H1 (cell line): ENCODE data around the gene PJVK. TPM values are rescaled to one million over a fixed set of nuclear protein-coding genes. Genes with fewer than 3 reads are reported as not detected.

Source experiments
- CTCF ChIA-PET: fragments of 300-600 bp; sonication (Branson Sonifier 250); formaldehyde crosslinking; loops from one replicate; lab custom pipeline; 2021; ENCODE audit not compliant: partially characterized antibody; lab: Charles Lee
- POLR2A ChIA-PET: fragments of 300-600 bp; sonication (Branson Sonifier 250); formaldehyde crosslinking; loops from one replicate; lab custom pipeline; 2021; ENCODE audit warnings: inconsistent platforms; ENCODE audit not compliant: partially characterized antibody; lab: Charles Lee
- DNase-seq, 2 experiments: peaks; one replicate each; pipeline versions ENCODE4 v3.0.0 to v3.0.0-alpha.2; 2010 to 2022; ENCODE audit warnings: low spot score in 2 of 2, low read depth in 1 of 2, mixed read lengths in 1 of 2
- FAIRE-seq: peaks from 2 replicates; lab custom pipeline; 2011; peaks lifted over from hg19 to GRCh38; lab: Jason Lieb, UNC
- H2AFZ ChIP-seq: 2 replicates; pipeline ENCODE4 v1.8.1; 2012; ENCODE audit warnings: low read length, inconsistent platforms
- H2AK5ac ChIP-seq: 2 replicates; pipeline ENCODE4 v1.6.1; 2013; ENCODE audit warnings: low read depth, low read length
- H2BK120ac ChIP-seq: replicated peaks from 2 replicates; pipeline ENCODE3; 2013; ENCODE audit warnings: low read depth, low read length, inconsistent platforms
- H2BK12ac ChIP-seq: 2 replicates; pipeline ENCODE4 v1.6.1; 2013; ENCODE audit warnings: low read depth, low read length
- H2BK15ac ChIP-seq: 2 replicates; pipeline ENCODE4 v1.6.1; 2013; ENCODE audit warnings: low read length
- H2BK20ac ChIP-seq: 2 replicates; pipeline ENCODE4 v1.6.1; 2013; ENCODE audit warnings: low read length
- H2BK5ac ChIP-seq: 2 replicates; pipeline ENCODE4 v1.6.1; 2013; ENCODE audit warnings: low read depth, low read length
- H3K14ac ChIP-seq: 2 replicates; pipeline ENCODE4 v1.6.1; 2013; ENCODE audit warnings: inconsistent platforms; ENCODE audit not compliant: insufficient read length
- H3K18ac ChIP-seq: 2 replicates; pipeline ENCODE4 v1.6.1; 2013; ENCODE audit warnings: low read length; ENCODE audit errors: extremely low read depth
- H3K23ac ChIP-seq: 2 replicates; pipeline ENCODE4 v1.6.1; 2013; ENCODE audit warnings: inconsistent platforms; ENCODE audit not compliant: insufficient read length
- H3K23me2 ChIP-seq: 2 replicates; pipeline ENCODE4 v1.6.1; 2013; ENCODE audit warnings: low read depth, low read length
- H3K27ac ChIP-seq: 2 replicates; pipeline ENCODE4 v1.6.1; 2011; ENCODE audit warnings: low read depth, low read length, inconsistent platforms
- H3K27me3 ChIP-seq, 4 experiments: replicated peaks in 1 of 4; 1 replicate in 1 of 4; 2 replicates in 3 of 4; pipeline versions ENCODE4 v1.6.1 to v1.8.1; 2011 to 2013; ENCODE audit warnings: low read length in 3 of 4, mild to moderate bottlenecking in 3 of 4, inconsistent platforms in 2 of 4, mixed read lengths in 2 of 4, moderate library complexity in 1 of 4; ENCODE audit not compliant: control insufficient read depth in 3 of 4, insufficient read depth in 3 of 4; ENCODE audit errors: extremely low read depth in 1 of 4
- H3K36me3 ChIP-seq, 4 experiments: 2 replicates each; pipeline versions ENCODE4 v1.6.1 to v1.8.1; 2011 to 2013; ENCODE audit warnings: mild to moderate bottlenecking in 4 of 4, low read length in 3 of 4, moderate library complexity in 2 of 4, control low read depth in 1 of 4, inconsistent platforms in 1 of 4; ENCODE audit not compliant: insufficient read depth in 4 of 4, control insufficient read depth in 2 of 4
- H3K4ac ChIP-seq: replicated peaks from 2 replicates; pipeline ENCODE3; 2013; ENCODE audit warnings: low read length, low read depth, mixed read lengths, inconsistent platforms; ENCODE audit not compliant: insufficient read length
- H3K4me1 ChIP-seq, 4 experiments: replicated peaks in 1 of 4; 1 replicate in 1 of 4; 2 replicates in 3 of 4; pipeline versions ENCODE4 v1.6.1 to v1.8.1; 2011 to 2013; ENCODE audit warnings: low read length in 3 of 4, inconsistent platforms in 2 of 4, mixed read lengths in 1 of 4; ENCODE audit not compliant: insufficient read depth in 4 of 4, control insufficient read depth in 3 of 4
- H3K4me2 ChIP-seq, 2 experiments: 2 replicates each; pipeline versions ENCODE4 v1.6.1 to v1.8.1; 2011 to 2013; ENCODE audit warnings: low read depth in 2 of 2, low read length in 2 of 2, control low read depth in 1 of 2, inconsistent platforms in 1 of 2, mild to moderate bottlenecking in 1 of 2; ENCODE audit not compliant: insufficient read depth in 1 of 2
- H3K4me3 ChIP-seq, 4 experiments: fragments of 200-600, 300-600 bp in 1 of 4; sonication (generic), shearing (Covaris generic), sonication (Bioruptor Twin) in 1 of 4; 2 replicates each; pipeline versions ENCODE4 v1.5.1 to v1.8.1; 2011 to 2016; ENCODE audit warnings: low read length in 4 of 4, low read depth in 3 of 4, control low read depth in 2 of 4, inconsistent platforms in 2 of 4, mild to moderate bottlenecking in 2 of 4, mixed read lengths in 1 of 4, moderate library complexity in 1 of 4; ENCODE audit not compliant: insufficient read depth in 2 of 4; ENCODE audit errors: extremely low read depth in 1 of 4
- H3K56ac ChIP-seq: replicated peaks from 2 replicates; pipeline ENCODE3; 2013; ENCODE audit warnings: low read depth, mild to moderate bottlenecking, mixed read lengths, low read length, inconsistent platforms; ENCODE audit not compliant: insufficient read length
- H3K79me1 ChIP-seq: 2 replicates; pipeline ENCODE4 v1.6.1; 2013; ENCODE audit warnings: low read depth, low read length, control low read depth
- H3K79me2 ChIP-seq, 2 experiments: 2 replicates each; pipeline versions ENCODE4 v1.6.1 to v1.8.1; 2012 to 2013; ENCODE audit warnings: low read length in 2 of 2, mild to moderate bottlenecking in 2 of 2, inconsistent platforms in 1 of 2; ENCODE audit not compliant: insufficient read depth in 2 of 2, control insufficient read depth in 1 of 2
- H3K9ac ChIP-seq, 4 experiments: replicated peaks in 1 of 4; 1 replicate in 1 of 4; 2 replicates in 3 of 4; pipeline versions ENCODE4 v1.6.1 to v1.8.1; 2011 to 2013; ENCODE audit warnings: low read depth in 3 of 4, low read length in 3 of 4, control low read depth in 2 of 4, mild to moderate bottlenecking in 2 of 4, moderate library complexity in 2 of 4, inconsistent platforms in 1 of 4; ENCODE audit errors: extremely low read depth in 1 of 4
- H3K9me3 ChIP-seq, 2 experiments: 2 replicates each; pipeline versions ENCODE4 v1.6.1 to v1.8.1; 2012 to 2013; ENCODE audit warnings: mild to moderate bottlenecking in 2 of 2, moderate library complexity in 2 of 2, control low read depth in 1 of 2, inconsistent platforms in 1 of 2, low read depth in 1 of 2, low read length in 1 of 2, mixed read lengths in 1 of 2; ENCODE audit not compliant: insufficient read depth in 2 of 2
- H4K20me1 ChIP-seq, 2 experiments: replicated peaks in 1 of 2; 2 replicates each; pipeline versions ENCODE3 to v1.8.1; 2011 to 2013; ENCODE audit warnings: inconsistent platforms in 2 of 2, low read length in 2 of 2, mild to moderate bottlenecking in 1 of 2; ENCODE audit not compliant: insufficient read depth in 2 of 2, control insufficient read depth in 1 of 2
- H4K5ac ChIP-seq: 2 replicates; pipeline ENCODE4 v1.6.1; 2013; ENCODE audit warnings: low read length, low read depth, mixed read lengths, inconsistent platforms; ENCODE audit not compliant: insufficient read length
- H4K8ac ChIP-seq: 2 replicates; pipeline ENCODE4 v1.8.0; 2013; ENCODE audit warnings: mild to moderate bottlenecking, moderate library complexity, low read length, inconsistent platforms; ENCODE audit not compliant: insufficient read depth; ENCODE audit errors: extremely low read depth
- H4K91ac ChIP-seq: replicated peaks from 2 replicates; pipeline ENCODE3; 2013; ENCODE audit warnings: low read length, mixed read lengths, inconsistent platforms; ENCODE audit not compliant: insufficient read length
- BRCA1 ChIP-seq: IDR thresholded peaks from 2 replicates; pipeline ENCODE4 v1.6.1; 2012; ENCODE audit warnings: low read depth, low read length, improper control_type of control experiment
- CTCF ChIP-seq, 3 experiments: IDR thresholded peaks; 1 replicate in 2 of 3; 2 replicates in 1 of 3; pipeline versions ENCODE4 v1.5.1 to v1.6.1; 2011; ENCODE audit warnings: low read length in 3 of 3, mild to moderate bottlenecking in 3 of 3, inconsistent platforms in 2 of 3, low read depth in 1 of 3, moderate library complexity in 1 of 3; ENCODE audit not compliant: insufficient read depth in 1 of 3; ENCODE audit errors: control extremely low read depth in 1 of 3
- GTF2F1 ChIP-seq: IDR thresholded peaks from 2 replicates; pipeline ENCODE4 v1.6.1; 2012; ENCODE audit warnings: low read depth, low read length, improper control_type of control experiment, borderline replicate concordance
- JUND ChIP-seq: IDR thresholded peaks from 2 replicates; pipeline ENCODE4 v1.6.1; 2011; ENCODE audit warnings: mild to moderate bottlenecking, improper control_type of control experiment, low read length
- KDM4A ChIP-seq: IDR thresholded peaks from one replicate; pipeline ENCODE4 v1.7.1; 2012; ENCODE audit warnings: low read depth, mild to moderate bottlenecking, moderate library complexity, low read length, inconsistent platforms; ENCODE audit not compliant: severe bottlenecking
- POLR2AphosphoS5 ChIP-seq: IDR thresholded peaks from 2 replicates; pipeline ENCODE4 v1.6.1; 2011; ENCODE audit warnings: low read depth, low read length
- SIX5 ChIP-seq: IDR thresholded peaks from 2 replicates; pipeline ENCODE4 v1.6.1; 2011; ENCODE audit warnings: mild to moderate bottlenecking, low read depth, low read length
- WGBS, 2 experiments: shearing (Covaris generic) in 1 of 2; methylation state at CpG; one replicate each; pipeline versions ENCODE4 v1.1.6 to v1.1.7; 2013 to 2015; ENCODE audit warnings: low lambda C conversion rate in 2 of 2, mixed read lengths in 2 of 2, inconsistent platforms in 1 of 2, low coverage in 1 of 2, missing lambda C conversion rate in 1 of 2; ENCODE audit not compliant: insufficient replicate concordance in 2 of 2, insufficient coverage in 1 of 2, insufficient read length in 1 of 2; ENCODE audit errors: extremely low coverage in 1 of 2, missing lambda C conversion rate in 1 of 2; 5-methylcytosine and 5-hydroxymethylcytosine counted together
- polyA plus RNA-seq, 7 experiments: library from polyadenylated mRNA; depleted of rRNA in 3 of 7; stranded (reverse) in 5 of 7; unstranded in 2 of 7; fragments of >200 nt in 5 of 7; fragments of 200-250 nt in 2 of 7; gene quantifications; 1 replicate in 5 of 7; 2 replicates in 1 of 7; 4 replicates in 1 of 7; pipeline versions ENCODE4 v1.2.1 to v1.2.3, GENCODE V29; 2011 to 2013; ENCODE audit warnings: missing spikeins in 2 of 7, mixed read lengths in 2 of 7
- total RNA-seq: library from RNA; stranded (reverse); fragmentation: NEBNext Ultra II Directional; extraction: Animal tissue kit (Norgen Biotek cat#: 25700); gene quantifications from 2 replicates; pipeline ENCODE4 v1.2.1, GENCODE V29; 2021

The PJVK gene
- total and polyA plus RNA-seq, 2 of the 8 experiments (the other 6 are each of a cell fraction or from before 2014, with no cell fraction given) = 2.4 to 2.8 TPM

GRCh38 chr2:178436662-178437061 is 14.5 kb upstream of the PJVK start:
- H4K91ac ChIP-seq = no peak overlapping the region
- H3K56ac ChIP-seq = no peak overlapping the region
- no peaks in the 10 kb centered on the region for H3K79me2 ChIP-seq
- no peaks in the 10 kb centered on the region for H3K27me3 ChIP-seq
- no peak overlapping the region for H2BK20ac ChIP-seq
- no peak overlapping the region for H2BK15ac ChIP-seq
- no peak overlapping the region for H2AK5ac ChIP-seq
- H3K79me1 ChIP-seq = no peaks in the 10 kb centered on the region
- CTCF ChIA-PET = interaction anchor here (1.1 to 2.0 kb wide), 2 partner anchors 22 to 584 kb away, joined by 3 to 4 read pairs; no protein-coding TSS in a partner anchor
- H3K4me1 ChIP-seq = no peaks in the 10 kb centered on the region
- H2BK120ac ChIP-seq = no peak overlapping the region
- TF ChIP-seq SIX5 = no peak
- TF ChIP-seq CTCF (IDR thresholded peaks at IDR 0.05; ENCODE audit: control extremely low read depth in 1 of 3, insufficient read depth in 1 of 3, low read depth in 1 of 3, low read length in 3 of 3) = no peak
- no peak for TF ChIP-seq GTF2F1
- TF ChIP-seq BRCA1 = no peak
- no peak for TF ChIP-seq KDM4A
- no peak for TF ChIP-seq POLR2AphosphoS5
- no peak for TF ChIP-seq JUND
- FAIRE-seq (no peak), DNase-seq (no peak)
- H3K14ac ChIP-seq = no peak overlapping the region
- peaks cover 9 to 80% (median 41%) of the 10 kb centered on the region in 4 experiments for H3K36me3 ChIP-seq
- no peak overlapping the region for H3K23ac ChIP-seq
- no peak overlapping the region for H2BK5ac ChIP-seq
- H3K9ac ChIP-seq = no peak overlapping the region
- 89% methylated on average over 2 of the region's 2 CpGs; no CpG with 5 or more reads in 1 of the 2 experiments for WGBS, 2 experiments
- H2BK12ac ChIP-seq = no peak overlapping the region
- no peak overlapping the region for H3K18ac ChIP-seq
- POLR2A ChIA-PET = no interaction called here
- no peaks in the 10 kb centered on the region for H4K20me1 ChIP-seq
- no peak overlapping the region for H2AFZ ChIP-seq
- no peak overlapping the region for H3K27ac ChIP-seq
- H3K4ac ChIP-seq = no peak overlapping the region
- no peaks in the 10 kb centered on the region for H3K23me2 ChIP-seq
- no peak overlapping the region for H3K4me2 ChIP-seq
- H4K8ac ChIP-seq = no peak overlapping the region
- no peaks in the 10 kb centered on the region for H3K9me3 ChIP-seq
- no peak overlapping the region for H3K4me3 ChIP-seq
- H4K5ac ChIP-seq = no peak overlapping the region
